Measurements from ENCODE around the gene MRPL43. TPM values are rescaled to one million over a fixed set of nuclear protein-coding genes. Genes with fewer than 3 reads are reported as not detected.

The MRPL43 gene
- total and polyA plus RNA-seq, 9 donors, result 56.6 to 126 (median 83.3) TPM

DNA sequence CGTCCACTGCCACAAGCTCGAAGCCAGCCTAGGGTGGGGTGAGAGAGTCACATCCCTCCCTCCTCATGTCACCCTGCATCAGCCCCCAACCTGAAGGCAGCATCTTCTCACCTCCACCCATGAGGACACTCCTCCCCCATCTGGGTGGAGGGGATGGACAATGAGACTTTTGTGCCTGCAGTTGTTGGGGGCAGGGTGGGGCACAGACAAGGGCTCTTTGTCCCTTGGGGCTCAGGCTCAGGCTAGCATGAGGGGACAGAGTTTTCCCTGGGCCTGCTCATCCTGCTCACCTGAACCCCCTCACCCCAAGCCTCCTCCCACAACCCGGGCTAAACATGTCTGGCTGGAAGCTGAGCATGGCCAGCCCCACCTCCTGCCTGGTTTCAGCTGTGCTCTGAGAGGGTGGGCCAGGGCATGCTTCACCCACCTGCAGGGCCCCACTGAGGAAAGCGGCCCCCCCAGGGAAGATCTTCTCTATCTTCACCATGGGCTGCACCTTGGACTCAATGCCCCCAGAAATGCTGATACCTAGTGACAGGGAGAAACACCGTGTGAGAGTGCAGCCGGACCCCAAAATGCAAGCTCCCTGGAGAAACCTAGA lies 21.6 kb upstream of the MRPL43 start:
- 75 to 85% (median 80%) methylated on average over 6 of the region's 6 CpGs for WGBS, 3 donors
- intact Hi-C loops (cut with DNase I), result no loop called here
- H3K27ac ChIP-seq, result peak overlapping the region; percentile 35 to 52

GRCh38 chr10:101007915-101008822 lies 20.9 kb upstream of the MRPL43 start:
- intact Hi-C loops (cut with DNase I), result no loop called here
- Histone ChIP-seq H3K27ac (peak overlapping the region; percentile 35 to 52), H3K4me1 (ENCODE audit: insufficient read depth) (peaks cover 10% of the 10 kb centered on the region), H3K9me3 (no peaks in the 10 kb centered on the region), H3K36me3 (no peaks in the 10 kb centered on the region), H3K27me3 (no peaks in the 10 kb centered on the region), H3K4me3 (no peak overlapping the region)
- 37 to 50% (median 49%) methylated on average over 13 of the region's 13 CpGs for WGBS, 3 donors
- TF ChIP-seq EP300 (IDR thresholded peaks at IDR 0.05), result no peak
- TF ChIP-seq CTCF (IDR thresholded peaks at IDR 0.05), result no peak
- TF ChIP-seq POLR2A (IDR thresholded peaks at IDR 0.05), result no peak
- no peak for DNase-seq

More for the DNA sequence above, 21.6 kb upstream of the MRPL43 start:
- TF ChIP-seq POLR2A (IDR thresholded peaks at IDR 0.05) (no peak), EP300 (IDR thresholded peaks at IDR 0.05) (no peak), CTCF (IDR thresholded peaks at IDR 0.05) (no peak)
- Histone ChIP-seq H3K4me1 (ENCODE audit: insufficient read depth) (peaks cover 10% of the 10 kb centered on the region), H3K27me3 (no peaks in the 10 kb centered on the region), H3K4me3 (no peak overlapping the region), H3K9me3 (no peaks in the 10 kb centered on the region), H3K36me3 (no peaks in the 10 kb centered on the region)
- no peak for DNase-seq

DNA sequence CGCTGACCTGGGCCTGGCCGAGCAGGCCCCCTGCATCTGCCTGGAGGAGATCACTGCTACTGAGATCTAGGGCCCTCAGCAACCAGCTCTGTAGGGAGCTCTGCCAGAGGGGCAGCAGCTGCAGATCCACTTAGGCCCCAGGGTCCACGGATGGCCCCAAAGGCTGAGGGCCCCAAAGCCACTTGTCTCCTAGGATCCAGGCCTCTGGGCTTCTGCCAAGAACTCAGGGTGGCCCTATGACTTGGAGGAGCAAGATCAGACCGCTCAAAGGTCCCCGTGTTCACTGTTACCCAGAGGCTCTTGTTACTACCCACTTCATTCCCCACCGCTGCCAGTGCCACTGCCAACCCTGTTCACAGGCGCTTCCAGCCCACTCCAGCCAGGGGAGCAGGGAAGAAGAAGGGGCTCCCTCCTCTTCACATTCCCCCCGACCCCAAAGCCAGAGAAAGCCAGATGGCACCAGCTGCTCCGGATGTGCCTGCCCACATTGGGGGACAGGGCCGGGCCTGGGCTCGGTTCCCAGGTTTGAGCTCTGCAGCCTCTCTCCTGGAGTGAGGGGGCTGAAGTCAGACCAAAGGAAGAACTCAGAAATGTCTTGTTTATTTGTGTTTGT lies 19.9 kb upstream of the MRPL43 start:
- no peaks in the 10 kb centered on the region for H3K36me3 ChIP-seq

More for the DNA sequence above, 19.9 kb upstream of the MRPL43 start:
- peaks cover 12% of the 10 kb centered on the region for H3K4me1 ChIP-seq (ENCODE audit: insufficient read depth)
- H3K27me3 ChIP-seq, result no peaks in the 10 kb centered on the region
- no peaks in the 10 kb centered on the region for H3K9me3 ChIP-seq
- TF ChIP-seq EP300 (IDR thresholded peaks at IDR 0.05) (no peak), POLR2A (IDR thresholded peaks at IDR 0.05) (no peak), CTCF (IDR thresholded peaks at IDR 0.05) (no peak)
- no peak overlapping the region for H3K4me3 ChIP-seq
- 15 to 34% (median 31%) methylated on average over 9 to 11 of the region's 11 CpGs for WGBS, 3 donors
- H3K27ac ChIP-seq, result peak overlapping the region in 1 of 2 donors; percentile 45
- intact Hi-C loops (cut with DNase I), result no loop called here
- DNase-seq, result peak in 3 of 5 donors; percentile 46 to 70 (median 53)

All from ovary (tissue), 9 donors.